Neural cell (in vitro differentiated cells): ENCODE measurements around the gene CDHR5. TPM values are rescaled to one million over a fixed set of nuclear protein-coding genes. Genes with fewer than 3 reads are reported as not detected.

Source experiments
- H2AFZ ChIP-seq: fragments of 200-600, 300-800 bp; sonication (generic), shearing (Covaris generic); 2 replicates; pipeline ENCODE4 v1.6.0; 2014; ENCODE audit warnings: low read depth, mild to moderate bottlenecking, antibody characterized with exemption, low read length, moderate library complexity
- H3F3A ChIP-seq: fragments of 200-600 bp; shearing (Covaris generic); 2 replicates; pipeline ENCODE4 v1.6.1; 2016; ENCODE audit warnings: mild to moderate bottlenecking, moderate library complexity, mixed read lengths, antibody characterized with exemption, low read length; ENCODE audit not compliant: insufficient read depth, poor library complexity, severe bottlenecking
- H3K27ac ChIP-seq: fragments of 200-600, 300-800 bp; sonication (generic), shearing (Covaris generic); 2 replicates; pipeline ENCODE4 v1.5.1; 2014; ENCODE audit warnings: mild to moderate bottlenecking, low read length, moderate library complexity
- H3K27me3 ChIP-seq: fragments of 300-800, 200-600 bp; sonication (generic), shearing (Covaris generic); 2 replicates; pipeline ENCODE4 v1.6.0; 2014; ENCODE audit warnings: mild to moderate bottlenecking, low read depth, low read length, moderate library complexity; ENCODE audit not compliant: insufficient read depth
- H3K36me3 ChIP-seq: fragments of 300-800, 200-600 bp; sonication (generic), shearing (Covaris generic); 2 replicates; pipeline ENCODE4 v1.5.1; 2014; ENCODE audit warnings: mild to moderate bottlenecking, antibody characterized with exemption, low read length, moderate library complexity; ENCODE audit not compliant: insufficient read depth
- H3K4me2 ChIP-seq: fragments of 300-800, 200-600 bp; sonication (generic), shearing (Covaris generic); 2 replicates; pipeline ENCODE4 v1.6.0; 2014; ENCODE audit warnings: mild to moderate bottlenecking, low read length
- H3K4me3 ChIP-seq: fragments of 300-800, 200-600 bp; sonication (generic), shearing (Covaris generic); 2 replicates; pipeline ENCODE4 v1.5.1; 2014; ENCODE audit warnings: mild to moderate bottlenecking, low read length, moderate library complexity
- H3K79me2 ChIP-seq: fragments of 200-600 bp; shearing (Covaris generic); replicated peaks from 2 replicates; pipeline ENCODE4 v1.6.0; 2014; ENCODE audit warnings: mild to moderate bottlenecking, low read length, moderate library complexity; ENCODE audit not compliant: insufficient read depth
- H3K9ac ChIP-seq: fragments of 300-800, 200-600 bp; sonication (generic), shearing (Covaris generic); 2 replicates; pipeline ENCODE4 v1.6.1; 2016; ENCODE audit warnings: mild to moderate bottlenecking, low read length, mixed read lengths
- H3K9me2 ChIP-seq: fragments of 200-600 bp; shearing (Covaris generic); 2 replicates; pipeline ENCODE4 v1.6.1; 2016; ENCODE audit warnings: mild to moderate bottlenecking, low read length, mixed read lengths; ENCODE audit not compliant: insufficient read depth
- H3K9me3 ChIP-seq: fragments of 200-600, 300-800 bp; sonication (generic), shearing (Covaris generic); 2 replicates; pipeline ENCODE4 v1.6.1; 2016; ENCODE audit warnings: mild to moderate bottlenecking, mixed run types, low read length, moderate library complexity, mixed read lengths
- H4K20me1 ChIP-seq: fragments of 200-600 bp; shearing (Covaris generic); 2 replicates; pipeline ENCODE4 v1.6.1; 2016; ENCODE audit warnings: mild to moderate bottlenecking, mixed run types; ENCODE audit not compliant: insufficient read depth
- EP300 ChIP-seq: fragments of 450-650 bp; conservative IDR thresholded peaks from 2 replicates; pipeline ENCODE4 v1.6.1; 2014; ENCODE audit warnings: antibody characterized with exemption, mild to moderate bottlenecking, moderate library complexity; ENCODE audit not compliant: poor library complexity, severe bottlenecking
- EZH2 ChIP-seq: fragments of 200-600, 300-800 bp; shearing (Covaris generic), sonication (generic); IDR thresholded peaks from 2 replicates; pipeline ENCODE4 v1.6.1; 2014; ENCODE audit warnings: antibody characterized with exemption, low read length, borderline replicate concordance, mild to moderate bottlenecking; ENCODE audit not compliant: insufficient read depth, poor library complexity, severe bottlenecking
- MXI1 ChIP-seq: fragments of 450-650 bp; conservative IDR thresholded peaks from 2 replicates; pipeline ENCODE4 v1.6.1; 2014; ENCODE audit warnings: antibody characterized with exemption, mild to moderate bottlenecking; ENCODE audit not compliant: poor library complexity, severe bottlenecking
- POLR2AphosphoS5 ChIP-seq: IDR thresholded peaks from 2 replicates; pipeline ENCODE4 v1.6.1; 2012
- RAD21 ChIP-seq: fragments of 450-650 bp; conservative IDR thresholded peaks from 2 replicates; pipeline ENCODE4 v1.6.1; 2014; ENCODE audit warnings: antibody characterized with exemption, mild to moderate bottlenecking, moderate library complexity
- SMC3 ChIP-seq: fragments of 450-650 bp; conservative IDR thresholded peaks from 2 replicates; pipeline ENCODE4 v1.6.1; 2014; ENCODE audit warnings: antibody characterized with exemption, mild to moderate bottlenecking, moderate library complexity; ENCODE audit not compliant: poor library complexity
- TAF1 ChIP-seq: IDR thresholded peaks from 2 replicates; pipeline ENCODE4 v1.6.1; 2012; ENCODE audit warnings: low read depth
- polyA plus RNA-seq: library from polyadenylated mRNA; depleted of rRNA; stranded (reverse); fragments of >200 nt; gene quantifications from 2 replicates; pipeline ENCODE4 v1.2.3, GENCODE V29; 2014
- TF ChIP-seq, protein P1 (sequence below): fragments of 450-650 bp; IDR thresholded peaks from 2 replicates; pipeline ENCODE4 v1.5.1; 2014; ENCODE audit warnings: antibody characterized with exemption, mild to moderate bottlenecking, moderate library complexity; ENCODE audit not compliant: poor library complexity, severe bottlenecking
- TF ChIP-seq, protein P2 (sequence below): IDR thresholded peaks from 2 replicates; pipeline ENCODE4 v1.6.1; 2012; ENCODE audit warnings: borderline replicate concordance

CDHR5 gene
- polyA plus RNA-seq, 1 donor from 2014 or later = not detected

DNA sequence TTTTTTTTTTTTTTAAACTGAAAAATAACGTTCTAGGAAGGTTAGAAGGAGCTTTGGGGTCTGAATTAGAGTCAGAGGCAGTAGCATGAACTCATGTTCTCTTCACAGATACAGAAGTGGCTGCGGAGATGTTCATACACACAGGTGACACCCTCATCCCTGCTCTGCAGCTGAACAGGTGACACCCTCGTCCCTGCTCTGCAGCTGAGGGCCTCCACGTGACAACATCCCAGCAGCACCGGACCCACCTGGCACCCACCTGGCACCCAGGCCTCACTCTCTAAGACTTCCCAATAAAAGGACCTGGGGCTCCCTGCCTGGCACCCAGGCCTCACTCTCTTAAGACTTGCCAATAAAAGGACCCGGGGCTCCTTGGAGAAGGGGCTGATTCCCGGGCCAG lies 32.1 kb upstream of the CDHR5 start:
- Histone ChIP-seq H3K4me3 (no peak overlapping the region), H3K9me3 (no peaks in the 10 kb centered on the region), H3K79me2 (no peaks in the 10 kb centered on the region), H3K9me2 (no peaks in the 10 kb centered on the region), H2AFZ (no peak overlapping the region), H3K9ac (no peak overlapping the region), H3K27me3 (no peaks in the 10 kb centered on the region), H3K4me2 (no peak overlapping the region), H3K36me3 (no peaks in the 10 kb centered on the region), H3F3A (no peaks in the 10 kb centered on the region), H3K27ac (no peak overlapping the region), H4K20me1 (no peaks in the 10 kb centered on the region)
- TF ChIP-seq TAF1 (no peak), RAD21 (no peak), POLR2AphosphoS5 (no peak), MXI1 (no peak), SMC3 (no peak), EZH2 (no peak), EP300 (no peak)
- TF ChIP-seq, protein P1, sequence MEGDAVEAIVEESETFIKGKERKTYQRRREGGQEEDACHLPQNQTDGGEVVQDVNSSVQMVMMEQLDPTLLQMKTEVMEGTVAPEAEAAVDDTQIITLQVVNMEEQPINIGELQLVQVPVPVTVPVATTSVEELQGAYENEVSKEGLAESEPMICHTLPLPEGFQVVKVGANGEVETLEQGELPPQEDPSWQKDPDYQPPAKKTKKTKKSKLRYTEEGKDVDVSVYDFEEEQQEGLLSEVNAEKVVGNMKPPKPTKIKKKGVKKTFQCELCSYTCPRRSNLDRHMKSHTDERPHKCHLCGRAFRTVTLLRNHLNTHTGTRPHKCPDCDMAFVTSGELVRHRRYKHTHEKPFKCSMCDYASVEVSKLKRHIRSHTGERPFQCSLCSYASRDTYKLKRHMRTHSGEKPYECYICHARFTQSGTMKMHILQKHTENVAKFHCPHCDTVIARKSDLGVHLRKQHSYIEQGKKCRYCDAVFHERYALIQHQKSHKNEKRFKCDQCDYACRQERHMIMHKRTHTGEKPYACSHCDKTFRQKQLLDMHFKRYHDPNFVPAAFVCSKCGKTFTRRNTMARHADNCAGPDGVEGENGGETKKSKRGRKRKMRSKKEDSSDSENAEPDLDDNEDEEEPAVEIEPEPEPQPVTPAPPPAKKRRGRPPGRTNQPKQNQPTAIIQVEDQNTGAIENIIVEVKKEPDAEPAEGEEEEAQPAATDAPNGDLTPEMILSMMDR = no peak
- TF ChIP-seq, protein P2, sequence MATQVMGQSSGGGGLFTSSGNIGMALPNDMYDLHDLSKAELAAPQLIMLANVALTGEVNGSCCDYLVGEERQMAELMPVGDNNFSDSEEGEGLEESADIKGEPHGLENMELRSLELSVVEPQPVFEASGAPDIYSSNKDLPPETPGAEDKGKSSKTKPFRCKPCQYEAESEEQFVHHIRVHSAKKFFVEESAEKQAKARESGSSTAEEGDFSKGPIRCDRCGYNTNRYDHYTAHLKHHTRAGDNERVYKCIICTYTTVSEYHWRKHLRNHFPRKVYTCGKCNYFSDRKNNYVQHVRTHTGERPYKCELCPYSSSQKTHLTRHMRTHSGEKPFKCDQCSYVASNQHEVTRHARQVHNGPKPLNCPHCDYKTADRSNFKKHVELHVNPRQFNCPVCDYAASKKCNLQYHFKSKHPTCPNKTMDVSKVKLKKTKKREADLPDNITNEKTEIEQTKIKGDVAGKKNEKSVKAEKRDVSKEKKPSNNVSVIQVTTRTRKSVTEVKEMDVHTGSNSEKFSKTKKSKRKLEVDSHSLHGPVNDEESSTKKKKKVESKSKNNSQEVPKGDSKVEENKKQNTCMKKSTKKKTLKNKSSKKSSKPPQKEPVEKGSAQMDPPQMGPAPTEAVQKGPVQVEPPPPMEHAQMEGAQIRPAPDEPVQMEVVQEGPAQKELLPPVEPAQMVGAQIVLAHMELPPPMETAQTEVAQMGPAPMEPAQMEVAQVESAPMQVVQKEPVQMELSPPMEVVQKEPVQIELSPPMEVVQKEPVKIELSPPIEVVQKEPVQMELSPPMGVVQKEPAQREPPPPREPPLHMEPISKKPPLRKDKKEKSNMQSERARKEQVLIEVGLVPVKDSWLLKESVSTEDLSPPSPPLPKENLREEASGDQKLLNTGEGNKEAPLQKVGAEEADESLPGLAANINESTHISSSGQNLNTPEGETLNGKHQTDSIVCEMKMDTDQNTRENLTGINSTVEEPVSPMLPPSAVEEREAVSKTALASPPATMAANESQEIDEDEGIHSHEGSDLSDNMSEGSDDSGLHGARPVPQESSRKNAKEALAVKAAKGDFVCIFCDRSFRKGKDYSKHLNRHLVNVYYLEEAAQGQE = no peak

DNA sequence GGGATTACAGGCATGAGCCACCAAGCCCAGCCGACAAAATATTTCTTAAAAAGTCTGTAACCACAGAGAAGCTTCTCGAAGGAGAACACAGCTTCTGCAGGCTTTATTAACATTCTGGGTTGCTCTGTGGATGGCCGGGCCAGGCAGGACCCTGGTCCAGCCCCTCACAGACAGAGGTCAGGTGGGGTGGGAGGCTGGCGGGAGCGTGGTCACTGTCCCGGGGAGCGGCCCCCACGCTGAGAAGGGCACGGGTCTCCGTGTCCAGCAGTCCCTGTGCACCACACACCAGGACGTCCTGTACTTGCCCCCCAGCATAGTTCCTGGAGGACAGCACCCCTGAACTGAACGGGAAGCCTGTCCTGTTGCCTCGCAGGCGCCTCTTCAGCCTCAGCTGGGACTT lies 31.7 kb upstream of the CDHR5 start:
- no peak overlapping the region for H2AFZ ChIP-seq
- no peaks in the 10 kb centered on the region for H3K36me3 ChIP-seq
- no peak overlapping the region for H3K4me3 ChIP-seq
- no peak overlapping the region for H3K27ac ChIP-seq
- no peak overlapping the region for H3K9ac ChIP-seq
- no peak overlapping the region for H3K4me2 ChIP-seq
- H3K9me2 ChIP-seq = no peaks in the 10 kb centered on the region
- no peaks in the 10 kb centered on the region for H4K20me1 ChIP-seq
- TF ChIP-seq RAD21 (no peak), MXI1 (no peak), EP300 (no peak), EZH2 (no peak), SMC3 (no peak)
- H3K79me2 ChIP-seq = no peaks in the 10 kb centered on the region
- no peaks in the 10 kb centered on the region for H3F3A ChIP-seq
- no peaks in the 10 kb centered on the region for H3K9me3 ChIP-seq
- no peaks in the 10 kb centered on the region for H3K27me3 ChIP-seq
